ENCODE data around the gene PDE4B. TPM values are rescaled to one million over a fixed set of nuclear protein-coding genes. Genes with fewer than 3 reads are reported as not detected.
"Not testable (repeated sequence)": the region's sequence is repeated elsewhere in the genome, so short reads cannot be mapped to it uniquely, and the experiment has no call there.

Gene PDE4B
- polyA plus RNA-seq, 3 donors from 2014 or later, result 7.4 to 25.1 (median 18.9) TPM

- no peak for DNase-seq
- H3K4me1 Mint-ChIP-seq, result no peaks in the 10 kb centered on the region
- no peak overlapping the region for H3K27ac Mint-ChIP-seq
- H3K9me3 Mint-ChIP-seq, result no peaks in the 10 kb centered on the region
- H3K4me3 Mint-ChIP-seq, result no peak overlapping the region
- H3K36me3 Mint-ChIP-seq, result no peaks in the 10 kb centered on the region
- peaks cover 0 to 6% (median 0%) of the 10 kb centered on the region in 3 donors for H3K27me3 Mint-ChIP-seq (ENCODE audit: low read depth in 3 of 3)
Observed at GRCh38 chr1:66399888-66400529, 607.3 kb downstream of the PDE4B start.

- H3K27me3 Mint-ChIP-seq (ENCODE audit: low read depth in 3 of 3), result peaks cover 0 to 6% (median 0%) of the 10 kb centered on the region in 3 donors
- DNase-seq, result no peak
- H3K9me3 Mint-ChIP-seq, result no peaks in the 10 kb centered on the region
- H3K27ac Mint-ChIP-seq, result no peak overlapping the region
- H3K4me1 Mint-ChIP-seq, result no peaks in the 10 kb centered on the region
- no peaks in the 10 kb centered on the region for H3K36me3 Mint-ChIP-seq
- no peak overlapping the region for H3K4me3 Mint-ChIP-seq
Observed at GRCh38 chr1:66400660-66401059, 608.0 kb downstream of the PDE4B start.

- Mint-ChIP-seq H3K36me3 (no peaks in the 10 kb centered on the region), H3K4me1 (no peaks in the 10 kb centered on the region), H3K27ac (no peak overlapping the region), H3K4me3 (no peak overlapping the region), H3K27me3 (ENCODE audit: low read depth in 3 of 3) (peaks cover 0 to 6% (median 0%) of the 10 kb centered on the region in 3 donors), H3K9me3 (no peaks in the 10 kb centered on the region)
- DNase-seq, result no peak
Observed at GRCh38 chr1:66401244-66401643, 608.5 kb downstream of the PDE4B start.

GRCh38 chr1:66402194-66402593 is 609.5 kb downstream of the PDE4B start:
- H3K4me3 Mint-ChIP-seq, result no peak overlapping the region
- no peak for DNase-seq
- H3K36me3 Mint-ChIP-seq, result no peaks in the 10 kb centered on the region
- H3K27ac Mint-ChIP-seq, result no peak overlapping the region
- no peaks in the 10 kb centered on the region for H3K9me3 Mint-ChIP-seq
- no peaks in the 10 kb centered on the region for H3K4me1 Mint-ChIP-seq
- peaks cover 0 to 4% (median 0%) of the 10 kb centered on the region in 3 donors for H3K27me3 Mint-ChIP-seq (ENCODE audit: low read depth in 3 of 3)

GRCh38 chr1:66403007-66403731 is 610.5 kb downstream of the PDE4B start:
- DNase-seq, result no peak
- Mint-ChIP-seq H3K9me3 (no peaks in the 10 kb centered on the region), H3K4me3 (no peak overlapping the region), H3K36me3 (no peaks in the 10 kb centered on the region), H3K4me1 (no peaks in the 10 kb centered on the region), H3K27me3 (ENCODE audit: low read depth in 3 of 3) (peaks cover 0 to 4% (median 0%) of the 10 kb centered on the region in 3 donors), H3K27ac (peak overlapping the region in 1 of 6 donors; percentile 54)

- no peak for DNase-seq
- Mint-ChIP-seq H3K4me1 (peaks cover 0 to 3% of the 10 kb centered on the region in 2 donors), H3K27me3 (ENCODE audit: low read depth in 3 of 3) (peaks cover 0 to 4% (median 2%) of the 10 kb centered on the region in 3 donors), H3K9me3 (no peaks in the 10 kb centered on the region), H3K36me3 (no peaks in the 10 kb centered on the region), H3K4me3 (no peak overlapping the region), H3K27ac (no peak overlapping the region)
Observed at GRCh38 chr1:66405061-66405460, 612.4 kb downstream of the PDE4B start.

- H3K36me3 Mint-ChIP-seq; H3K27me3 Mint-ChIP-seq (ENCODE audit: low read depth in 3 of 3); H3K4me3 Mint-ChIP-seq; H3K9me3 Mint-ChIP-seq: not testable (repeated sequence)
- peaks cover 5 to 20% of the 10 kb centered on the region in 2 donors for H3K4me1 Mint-ChIP-seq
- peak in 2 of 3 donors; percentile 10 to 12 for DNase-seq
- H3K27ac Mint-ChIP-seq, result peak overlapping the region in 2 of 6 donors; percentile 4 to 45
Observed at GRCh38 chr1:66411449-66411848, 618.8 kb downstream of the PDE4B start.

GRCh38 chr1:66412704-66413103 is 620.0 kb downstream of the PDE4B start:
- H3K9me3 Mint-ChIP-seq, result peaks cover 0 to 16% (median 6%) of the 10 kb centered on the region in 6 donors
- peaks cover 5 to 20% of the 10 kb centered on the region in 2 donors for H3K4me1 Mint-ChIP-seq
- DNase-seq, result no peak
- no peak overlapping the region for H3K4me3 Mint-ChIP-seq
- H3K27ac Mint-ChIP-seq, result no peak overlapping the region
- peaks cover 0 to 4% (median 0%) of the 10 kb centered on the region in 3 donors for H3K36me3 Mint-ChIP-seq
- peaks cover 0 to 2% (median 2%) of the 10 kb centered on the region in 3 donors for H3K27me3 Mint-ChIP-seq (ENCODE audit: low read depth in 3 of 3)

- Mint-ChIP-seq H3K9me3 (peaks cover 2 to 16% (median 9%) of the 10 kb centered on the region in 6 donors), H3K4me3 (no peak overlapping the region), H3K27me3 (ENCODE audit: low read depth in 3 of 3) (peaks cover 0 to 3% (median 2%) of the 10 kb centered on the region in 3 donors), H3K36me3 (peaks cover 0 to 4% (median 4%) of the 10 kb centered on the region in 3 donors), H3K4me1 (peaks cover 5 to 20% of the 10 kb centered on the region in 2 donors), H3K27ac (no peak overlapping the region)
- DNase-seq, result no peak
Observed at GRCh38 chr1:66413136-66413837, 620.6 kb downstream of the PDE4B start.

- no peak overlapping the region for H3K4me3 Mint-ChIP-seq
- H3K27ac Mint-ChIP-seq, result no peak overlapping the region
- peaks cover 3 to 16% (median 11%) of the 10 kb centered on the region in 6 donors for H3K9me3 Mint-ChIP-seq
- H3K27me3 Mint-ChIP-seq (ENCODE audit: low read depth in 3 of 3), result peaks cover 0 to 4% (median 2%) of the 10 kb centered on the region in 3 donors
- H3K4me1 Mint-ChIP-seq, result peaks cover 5 to 20% of the 10 kb centered on the region in 2 donors
- H3K36me3 Mint-ChIP-seq, result peaks cover 0 to 8% (median 4%) of the 10 kb centered on the region in 3 donors
- DNase-seq, result no peak
Observed at GRCh38 chr1:66413838-66414175, 621.1 kb downstream of the PDE4B start.

GRCh38 chr1:66415281-66415680 is 622.6 kb downstream of the PDE4B start:
- no peak overlapping the region for H3K27ac Mint-ChIP-seq
- peaks cover 0 to 8% (median 4%) of the 10 kb centered on the region in 3 donors for H3K36me3 Mint-ChIP-seq
- H3K27me3 Mint-ChIP-seq (ENCODE audit: low read depth in 3 of 3), result peaks cover 0 to 4% (median 2%) of the 10 kb centered on the region in 3 donors
- H3K4me3 Mint-ChIP-seq, result no peak overlapping the region
- peaks cover 3 to 18% (median 13%) of the 10 kb centered on the region in 6 donors for H3K9me3 Mint-ChIP-seq
- H3K4me1 Mint-ChIP-seq, result peaks cover 5 to 15% of the 10 kb centered on the region in 2 donors
- DNase-seq, result no peak

GRCh38 chr1:66415866-66416265 is 623.2 kb downstream of the PDE4B start:
- Mint-ChIP-seq H3K36me3 (peaks cover 0 to 8% (median 4%) of the 10 kb centered on the region in 3 donors), H3K27ac (no peak overlapping the region), H3K27me3 (ENCODE audit: low read depth in 3 of 3) (peaks cover 0 to 4% (median 2%) of the 10 kb centered on the region in 3 donors), H3K9me3 (peaks cover 3 to 18% (median 13%) of the 10 kb centered on the region in 6 donors), H3K4me3 (no peak overlapping the region), H3K4me1 (peaks cover 5 to 9% of the 10 kb centered on the region in 2 donors)
- no peak for DNase-seq

- no peak overlapping the region for H3K4me3 Mint-ChIP-seq
- peaks cover 0 to 4% (median 2%) of the 10 kb centered on the region in 3 donors for H3K27me3 Mint-ChIP-seq (ENCODE audit: low read depth in 3 of 3)
- peaks cover 3 to 18% (median 13%) of the 10 kb centered on the region in 6 donors for H3K9me3 Mint-ChIP-seq
- peaks cover 2 to 5% of the 10 kb centered on the region in 2 donors for H3K4me1 Mint-ChIP-seq
- peaks cover 0 to 8% (median 4%) of the 10 kb centered on the region in 3 donors for H3K36me3 Mint-ChIP-seq
- no peak overlapping the region for H3K27ac Mint-ChIP-seq
- DNase-seq, result no peak
Observed at GRCh38 chr1:66416295-66416694, 623.6 kb downstream of the PDE4B start.

GRCh38 chr1:66418021-66418420 is 625.3 kb downstream of the PDE4B start:
- peaks cover 0 to 4% (median 2%) of the 10 kb centered on the region in 3 donors for H3K27me3 Mint-ChIP-seq (ENCODE audit: low read depth in 3 of 3)
- no peak overlapping the region for H3K4me3 Mint-ChIP-seq
- H3K4me1 Mint-ChIP-seq, result no peaks in the 10 kb centered on the region
- peaks cover 0 to 8% (median 4%) of the 10 kb centered on the region in 3 donors for H3K36me3 Mint-ChIP-seq
- no peak overlapping the region for H3K27ac Mint-ChIP-seq
- DNase-seq, result no peak
- peaks cover 3 to 18% (median 13%) of the 10 kb centered on the region in 6 donors for H3K9me3 Mint-ChIP-seq

All from immature natural killer cell (primary cell).